Kasumi-1 (cell line): Measurements from ENCODE around the gene LCOR.
"Not testable (repeated sequence)": the region's sequence is repeated elsewhere in the genome, so short reads cannot be mapped to it uniquely, and the experiment has no call there.

Experiments used
- DNase-seq, 2 experiments: peaks; one replicate each; lab custom pipeline; 2025; lab: John Stamatoyannopoulos, UW

The LCOR gene

GRCh38 chr10:96840841-96841518 is 8.9 kb downstream of the LCOR start:
- DNase-seq: peak; percentile 67 to 70

DNA sequence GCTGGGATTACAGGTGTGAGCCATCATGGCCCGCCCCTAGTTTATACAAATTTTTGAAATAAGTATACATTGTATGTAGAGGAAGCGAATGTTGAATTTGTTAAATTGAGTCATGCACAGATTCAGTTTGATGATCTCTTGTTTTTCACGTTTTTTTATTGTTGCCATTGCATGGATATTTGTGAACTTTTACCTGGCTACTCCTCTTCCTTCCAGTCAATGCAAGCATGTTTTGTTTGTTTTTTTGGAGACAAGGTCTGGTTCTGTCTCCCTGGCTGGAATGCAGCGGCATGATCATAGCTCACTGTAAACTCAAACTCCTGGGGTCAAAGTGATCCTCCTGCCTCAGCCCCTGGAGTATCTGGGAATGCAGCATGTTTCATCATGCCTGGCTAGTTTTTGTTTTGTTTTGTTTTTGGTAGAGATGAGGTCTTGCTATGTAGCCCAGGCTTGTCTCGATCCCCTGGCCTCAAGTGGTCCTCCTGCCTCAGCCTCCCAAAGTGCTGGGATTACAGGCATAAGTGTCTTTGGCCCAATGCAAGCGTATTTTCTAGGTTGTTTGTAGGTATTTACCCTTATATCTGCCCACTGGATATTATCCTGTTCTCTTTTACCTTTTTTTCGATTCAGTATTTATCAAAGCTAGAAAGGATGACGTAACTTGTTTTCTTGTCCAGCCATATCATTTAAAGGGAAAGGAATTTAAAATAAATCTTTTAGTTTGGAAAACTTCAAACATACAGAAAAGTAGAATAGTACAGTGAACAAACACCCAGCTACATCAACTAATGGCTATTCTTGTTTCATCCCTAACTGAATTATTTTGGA is 11.0 kb downstream of the LCOR start:
- no peak for DNase-seq

- DNase-seq: no peak
Measured at GRCh38 chr10:96843823-96844222, 11.7 kb downstream of the LCOR start.

DNA sequence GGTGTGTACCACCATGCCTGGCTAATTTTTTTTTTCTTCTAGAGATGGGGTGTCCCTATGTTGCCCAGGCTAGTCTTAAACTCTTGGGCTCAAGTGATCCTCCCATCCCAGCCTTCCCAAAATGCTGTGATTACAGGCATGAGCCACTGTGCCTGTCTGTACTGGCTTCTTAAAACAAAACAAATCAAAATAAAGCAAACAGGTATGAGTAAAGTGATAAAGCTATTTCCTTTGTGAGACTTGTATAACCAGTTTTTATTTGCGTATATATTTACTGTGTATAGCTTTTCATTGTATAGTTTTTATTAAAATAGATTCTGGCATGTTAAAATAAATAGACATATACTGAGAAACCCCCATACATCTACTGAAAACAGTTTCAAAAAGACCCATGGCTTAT is 14.3 kb downstream of the LCOR start:
- DNase-seq: no peak

DNA sequence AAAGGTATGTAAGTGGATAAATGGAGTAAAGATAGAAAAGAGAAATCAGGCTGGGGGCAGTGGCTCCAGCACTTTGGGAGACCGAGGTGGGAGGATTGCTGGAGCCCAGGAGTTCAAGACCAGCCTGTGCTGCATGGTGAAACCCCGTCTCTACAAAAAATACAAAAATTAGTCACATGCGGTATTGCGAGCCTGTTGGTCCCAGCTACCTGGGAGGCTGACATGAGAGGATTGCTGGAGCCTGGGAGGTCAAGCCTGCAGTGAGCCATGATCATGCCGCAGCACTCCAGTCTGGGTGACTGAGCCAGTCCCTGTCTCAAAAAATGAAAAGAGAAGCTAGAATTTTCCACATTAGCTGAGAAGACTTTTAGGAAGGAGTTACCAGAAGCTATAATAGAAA is 14.8 kb downstream of the LCOR start:
- no peak for DNase-seq

DNA sequence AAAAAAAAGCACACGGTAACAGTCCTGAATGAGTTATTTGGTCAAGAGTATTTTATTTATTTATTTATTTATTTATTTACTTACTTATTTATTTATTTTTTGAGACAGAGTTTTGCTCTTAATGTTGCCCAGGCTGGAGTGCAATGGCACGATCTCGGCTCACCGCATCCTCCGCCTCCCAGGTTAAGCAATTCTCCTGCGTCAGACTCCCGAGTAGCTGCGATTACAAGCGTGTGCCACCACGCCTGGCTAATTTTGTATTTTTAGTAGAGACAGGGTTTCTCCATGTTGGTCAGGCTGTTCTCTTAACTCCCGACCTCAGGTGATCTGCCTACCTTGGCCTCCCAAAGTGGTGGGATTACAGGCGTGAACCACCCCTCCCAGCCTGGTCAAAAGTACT is 15.3 kb downstream of the LCOR start:
- DNase-seq: not testable (repeated sequence)

- no peak for DNase-seq
Measured at GRCh38 chr10:96850113-96850512, 18.0 kb downstream of the LCOR start.

GRCh38 chr10:96850825-96851224 is 18.7 kb downstream of the LCOR start:
- no peak for DNase-seq

- DNase-seq: no peak
Measured at GRCh38 chr10:96851281-96851680, 19.2 kb downstream of the LCOR start.

DNA sequence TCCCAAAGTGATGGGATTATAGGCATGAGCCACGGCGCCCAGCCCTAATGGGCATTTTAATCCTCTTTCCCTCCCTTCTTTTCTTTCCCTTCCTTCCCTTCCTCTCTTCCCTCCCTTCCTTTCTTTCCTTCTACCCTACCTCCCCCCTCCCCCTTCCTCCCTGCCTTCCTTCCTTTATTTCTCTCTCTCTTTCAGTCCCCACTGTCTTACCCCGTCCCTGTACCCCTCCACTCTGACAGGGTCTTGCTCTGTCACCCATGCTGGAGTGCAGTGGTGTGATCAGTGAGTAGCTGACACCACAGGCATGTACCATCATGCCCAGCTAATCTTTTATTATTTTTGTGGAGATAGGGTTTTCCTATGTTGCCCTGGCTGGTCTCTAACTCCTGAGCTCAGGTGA is 24.2 kb downstream of the LCOR start:
- no peak for DNase-seq

DNA sequence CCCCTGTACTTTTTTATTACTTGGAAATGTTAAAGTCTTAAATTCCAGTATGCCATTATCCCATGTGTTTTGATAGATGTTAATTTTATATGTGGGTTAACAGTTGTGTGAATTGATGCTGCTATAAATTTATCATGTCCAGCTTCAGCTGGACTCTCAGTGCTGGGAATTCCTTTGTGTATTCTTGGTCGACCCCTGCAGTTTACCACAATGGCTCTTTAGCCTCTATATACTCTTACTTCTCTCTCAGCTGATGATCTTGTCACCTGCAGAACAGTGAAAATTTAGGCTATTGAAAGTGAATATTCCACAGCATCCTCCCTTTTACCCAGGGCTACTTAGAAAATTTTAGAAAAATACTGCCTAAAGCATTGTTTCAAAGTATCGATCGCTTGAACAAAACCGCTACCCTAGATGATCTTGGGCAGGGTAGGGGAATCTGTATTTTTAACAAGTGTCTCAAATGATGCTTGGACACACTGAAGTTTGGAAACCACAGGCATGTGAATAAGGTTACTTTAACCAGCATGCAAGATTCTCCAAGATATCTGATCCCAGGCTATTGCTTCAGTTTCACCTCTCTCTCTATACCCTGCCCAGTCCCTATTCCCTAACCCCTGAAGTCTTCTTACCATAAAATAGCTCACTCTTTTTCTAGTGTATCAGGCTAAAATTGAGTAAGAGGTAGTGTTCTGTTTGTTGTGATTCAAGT is 25.4 kb downstream of the LCOR start:
- DNase-seq: no peak

- DNase-seq: no peak
Measured at GRCh38 chr10:96858038-96858705, 26.1 kb downstream of the LCOR start.

DNA sequence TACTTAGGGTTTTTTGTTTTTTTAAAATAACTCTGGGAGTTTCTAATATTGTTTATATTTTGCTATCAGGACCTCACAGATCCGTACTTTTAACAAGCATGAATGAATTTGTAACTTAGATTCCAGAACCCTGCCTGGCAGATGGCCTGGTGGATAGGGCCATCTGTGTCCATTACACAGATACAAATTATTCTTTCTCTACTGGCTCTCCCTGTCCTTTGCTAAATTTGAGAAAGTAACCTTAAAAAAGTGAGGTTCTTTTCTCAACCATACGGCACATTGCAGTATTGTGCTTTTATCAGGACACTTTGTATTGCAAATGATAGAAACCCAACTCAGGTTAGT is 26.6 kb downstream of the LCOR start:
- DNase-seq: no peak

DNA sequence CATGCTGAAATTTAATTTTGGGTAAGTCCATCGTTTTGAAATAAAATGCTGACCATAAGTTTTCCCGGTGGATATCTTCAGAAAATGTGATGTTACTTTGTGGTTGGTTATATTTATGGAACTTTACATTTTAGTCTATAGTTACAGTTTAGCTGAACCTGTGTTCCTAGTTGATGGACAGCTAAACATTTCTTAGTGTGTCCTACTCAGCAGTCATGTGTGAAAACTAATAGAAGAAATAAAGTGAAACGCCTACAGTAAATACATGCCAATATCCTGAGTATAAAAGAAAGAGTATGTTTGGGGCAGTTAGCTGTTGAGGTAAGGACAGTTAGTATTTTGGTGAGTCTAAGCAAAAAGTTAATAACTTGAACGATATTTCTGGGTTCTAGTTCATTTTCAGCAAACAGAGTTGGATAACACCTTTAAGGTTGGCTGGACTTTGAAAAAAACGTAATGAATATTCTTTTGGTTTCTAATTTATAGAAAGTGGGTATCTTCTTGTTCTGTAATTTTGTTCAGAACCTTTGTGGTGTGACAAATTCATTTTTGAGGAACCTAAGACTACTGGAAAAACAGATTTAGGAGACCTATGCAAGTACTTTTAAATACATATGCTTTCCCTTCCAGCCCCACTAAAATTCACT is 28.7 kb downstream of the LCOR start:
- no peak for DNase-seq

DNA sequence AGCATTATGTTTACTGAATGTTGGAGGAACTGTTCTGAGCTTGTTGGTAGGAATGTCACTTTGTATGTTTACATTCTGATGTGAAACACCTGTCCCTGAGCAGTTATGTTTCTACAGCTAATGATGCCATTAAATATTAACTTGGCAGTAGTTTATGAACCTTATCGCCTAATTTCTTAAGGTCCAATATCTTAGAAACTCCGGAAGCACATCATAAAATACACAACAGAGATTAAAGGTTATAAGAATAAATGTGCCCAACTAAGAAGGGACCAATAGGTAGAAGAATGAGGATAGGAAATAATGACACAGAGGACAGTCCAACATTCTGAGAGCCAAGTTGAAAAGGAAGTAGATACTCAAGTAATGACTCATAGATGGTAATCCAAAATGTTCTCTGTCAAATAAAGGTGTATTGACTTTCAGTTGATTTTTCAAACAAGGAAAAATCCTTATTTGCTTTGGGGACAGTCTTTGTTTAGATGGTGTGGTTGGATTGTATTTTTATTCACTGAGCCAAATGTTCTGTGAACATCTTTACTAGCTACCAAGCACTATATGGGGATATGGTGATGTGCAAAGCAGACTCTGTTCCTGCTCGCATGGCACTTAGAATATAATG is 31.9 kb downstream of the LCOR start:
- DNase-seq: peak in 1 of 2 experiments; percentile 20

DNA sequence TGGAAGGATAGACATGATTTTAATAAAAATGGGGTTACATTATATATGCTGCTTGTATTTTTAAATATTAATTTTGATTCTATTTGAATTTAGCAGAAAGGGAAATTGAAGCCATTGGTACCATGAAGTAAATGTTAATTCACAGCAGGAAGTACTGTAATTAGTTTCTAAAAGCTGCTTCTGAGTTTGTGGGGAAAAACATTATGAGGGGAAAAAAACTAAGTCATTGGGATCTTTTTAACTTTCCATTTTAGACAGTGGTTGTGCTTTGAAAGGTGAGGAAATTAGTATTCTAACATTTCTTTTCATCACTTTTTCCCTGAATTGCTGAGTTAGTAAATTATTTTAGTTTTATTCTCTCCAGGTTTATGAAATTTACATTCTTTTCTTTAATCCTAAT is 41.0 kb downstream of the LCOR start:
- no peak for DNase-seq

- DNase-seq: no peak
Measured at GRCh38 chr10:96873756-96874467, 41.8 kb downstream of the LCOR start.

DNA sequence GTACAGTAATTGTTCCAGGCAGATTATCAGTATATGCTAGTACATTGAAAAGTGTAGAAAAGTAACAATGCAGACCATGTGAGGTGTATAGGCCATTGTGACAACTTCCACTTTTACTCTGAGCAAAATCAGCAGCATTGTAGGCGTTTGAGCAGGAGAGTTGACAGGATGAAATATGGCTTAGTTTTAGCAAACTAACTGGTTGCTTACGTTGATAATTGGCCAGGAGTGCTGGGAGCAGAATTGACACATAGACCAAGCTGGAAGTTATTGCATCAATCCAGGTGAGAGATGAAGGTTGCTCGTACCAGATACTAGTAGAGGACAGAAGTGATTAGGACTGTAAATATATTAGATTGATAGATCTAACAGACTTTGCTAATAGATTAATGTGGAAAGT is 46.0 kb downstream of the LCOR start:
- no peak for DNase-seq

GRCh38 chr10:96880575-96880974 is 48.5 kb downstream of the LCOR start:
- DNase-seq: no peak

DNA sequence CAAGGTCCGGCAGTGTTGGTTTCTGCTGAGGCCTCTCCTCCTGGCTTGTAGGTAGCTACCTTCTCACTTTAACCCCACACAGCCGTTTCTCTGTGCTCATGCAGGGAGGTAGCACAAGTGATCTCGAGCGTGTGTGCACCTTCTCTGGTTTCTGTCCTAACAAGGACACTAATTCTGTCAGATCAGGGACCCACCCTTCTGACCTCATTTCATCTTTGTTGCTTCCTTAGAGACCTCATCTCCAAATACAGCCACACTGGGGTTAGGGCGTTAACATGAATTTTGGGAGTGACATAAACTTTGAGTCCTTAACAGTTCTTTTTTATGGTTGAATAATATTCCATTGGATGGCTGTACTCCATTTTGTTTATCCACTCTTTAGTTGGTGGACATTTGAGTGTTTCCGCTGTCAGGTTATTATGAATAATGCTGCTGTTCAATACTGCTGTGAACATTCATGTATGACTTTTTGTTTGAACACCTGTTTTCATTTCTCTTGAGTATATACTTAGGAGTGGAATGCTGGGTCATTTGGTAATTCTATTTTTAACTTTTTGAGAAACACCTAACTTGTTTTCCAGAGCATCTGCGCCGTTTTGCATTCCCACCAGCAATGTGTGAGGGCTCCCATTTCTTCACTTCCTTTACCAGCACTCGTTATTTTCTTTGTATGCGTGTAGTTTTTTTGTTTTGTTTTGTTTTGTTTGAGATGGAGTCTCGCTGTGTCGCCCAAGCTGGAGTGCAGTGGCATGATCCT is 57.5 kb downstream of the LCOR start:
- DNase-seq: no peak
